Measurements from ENCODE around the gene CDC42BPA.

- TF ChIP-seq CTCF (IDR thresholded peaks at IDR 0.05) = no peak
- TF ChIP-seq POLR2A (IDR thresholded peaks at IDR 0.05) = no peak
Measured at GRCh38 chr1:227305894-227306626, 12.2 kb downstream of the CDC42BPA start.
